HG02943 (cell line): ENCODE results near the gene ALDH1A3.
"Not testable (repeated sequence)": the region's sequence is repeated elsewhere in the genome, so short reads cannot be mapped to it uniquely, and the experiment has no call there.

ENCODE experiments used
- ATAC-seq: cut with Tn5 transposase; IDR thresholded peaks from one replicate; pipeline ENCODE4 v1.9.1; 2021; ENCODE audit warnings: mild to moderate bottlenecking, low read depth, moderate library complexity; ENCODE audit not compliant: unreplicated experiment

ALDH1A3 gene

DNA sequence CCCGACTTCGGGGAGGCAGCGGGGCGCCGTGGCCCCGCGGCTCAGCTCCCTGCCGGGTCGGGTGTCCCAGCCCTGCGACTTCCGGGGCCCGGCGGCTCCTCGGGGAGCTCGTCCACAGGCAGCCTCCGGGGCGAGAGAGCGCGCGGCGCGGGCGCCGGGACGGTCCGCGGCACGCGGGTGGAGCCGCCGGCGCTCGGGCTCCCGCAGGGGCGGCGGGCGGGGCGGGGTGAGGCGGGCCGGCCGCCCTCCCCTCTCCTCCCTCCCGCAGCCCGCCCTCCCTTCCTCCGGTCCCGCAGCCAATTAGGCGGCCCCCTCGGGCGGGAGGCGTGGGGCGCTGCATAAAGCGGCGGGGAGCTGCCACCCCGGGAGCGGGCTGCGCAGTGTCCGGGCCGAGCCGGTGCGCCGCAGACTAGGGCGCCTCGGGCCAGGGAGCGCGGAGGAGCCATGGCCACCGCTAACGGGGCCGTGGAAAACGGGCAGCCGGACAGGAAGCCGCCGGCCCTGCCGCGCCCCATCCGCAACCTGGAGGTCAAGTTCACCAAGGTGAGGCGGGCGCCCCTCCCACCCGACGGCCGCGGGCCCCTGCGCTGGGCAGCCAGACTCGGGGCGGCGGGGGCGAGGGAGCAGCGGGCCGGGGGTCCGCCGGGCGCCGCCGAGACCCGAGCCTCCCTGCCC is at the start of gene ALDH1A3:
Gene ALDH1A3, plus strand, starts transcription at position 368 of the 675 bp plus-strand sequence. Its CDS starts 77 bp downstream, at position 445.
- ATAC-seq, result no peak

GRCh38 chr15:100831467-100831866 is 48.2 kb upstream of the ALDH1A3 start:
- no peak for ATAC-seq

- no peak for ATAC-seq
Observed at GRCh38 chr15:100832149-100832942, 47.3 kb upstream of the ALDH1A3 start.

DNA sequence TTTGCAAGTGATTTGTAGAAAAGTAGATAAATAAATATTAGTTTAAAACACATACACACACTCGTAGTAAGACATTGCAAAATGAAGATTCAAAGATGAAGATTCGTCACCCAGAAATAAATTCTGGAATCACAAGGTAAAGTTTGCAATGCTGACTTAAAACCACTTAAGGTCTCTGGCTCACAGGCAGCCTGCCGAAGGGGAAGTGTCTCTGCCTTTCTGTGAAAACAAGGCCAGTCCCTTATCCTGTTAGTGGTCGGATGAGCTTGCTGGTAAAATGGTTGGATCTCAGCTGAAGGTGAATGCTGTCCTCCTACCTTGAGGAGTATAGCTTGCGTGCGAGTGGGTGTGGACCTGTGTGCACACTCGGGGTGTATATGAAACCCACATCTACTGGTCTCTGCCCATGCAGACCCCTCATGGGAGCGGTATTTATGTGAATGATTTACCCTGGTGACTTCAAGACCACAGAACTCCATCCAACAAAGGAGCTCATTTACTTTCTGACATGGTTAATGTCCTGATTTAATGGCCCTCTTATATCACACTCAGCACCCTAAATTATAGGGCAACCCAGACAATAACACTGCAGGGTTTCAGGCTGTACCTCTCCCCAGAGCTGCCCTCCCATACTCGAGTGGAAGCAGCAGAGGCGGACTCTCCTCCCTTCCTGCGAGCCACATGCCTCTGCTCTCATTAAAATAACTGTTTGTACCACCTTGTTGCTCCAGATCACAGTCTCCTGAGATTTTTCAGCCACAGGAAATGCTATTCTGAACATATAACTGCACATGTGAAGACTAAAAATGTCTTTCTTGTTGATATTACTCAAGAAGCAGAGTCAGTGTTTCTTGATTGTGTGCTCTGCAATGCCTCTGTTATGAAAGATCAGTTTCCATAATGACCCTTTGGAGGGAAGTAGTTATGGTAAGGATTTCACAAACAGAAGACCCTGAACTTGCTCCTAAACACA is 45.9 kb upstream of the ALDH1A3 start:
- ATAC-seq, result no peak

DNA sequence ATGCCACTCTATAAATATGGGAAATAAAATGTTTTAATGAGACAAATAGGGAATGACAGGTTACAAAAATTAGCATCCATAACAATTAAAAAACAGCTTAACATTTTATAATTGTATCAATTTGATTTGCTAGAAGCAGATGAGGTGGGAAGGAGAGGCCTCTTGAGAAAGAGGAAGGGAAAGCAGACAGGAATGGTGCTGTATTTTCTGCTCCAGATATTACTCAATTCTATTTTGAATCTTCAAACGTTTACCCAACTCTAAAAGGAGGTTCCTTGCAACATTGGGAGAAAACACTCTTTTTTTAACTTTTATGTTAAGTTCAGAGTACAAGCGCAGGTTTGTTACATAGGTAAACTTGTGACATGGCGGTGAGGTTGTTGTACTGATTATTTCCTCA is 44.9 kb upstream of the ALDH1A3 start:
- ATAC-seq, result no peak

GRCh38 chr15:100835636-100836035 is 44.0 kb upstream of the ALDH1A3 start:
- no peak for ATAC-seq

- no peak for ATAC-seq
Observed at GRCh38 chr15:100836501-100836900, 43.1 kb upstream of the ALDH1A3 start.

- ATAC-seq, result no peak
Observed at GRCh38 chr15:100841426-100841825, 38.2 kb upstream of the ALDH1A3 start.

- ATAC-seq, result no peak
Observed at GRCh38 chr15:100842756-100843730, 36.6 kb upstream of the ALDH1A3 start.

GRCh38 chr15:100844167-100844566 is 35.5 kb upstream of the ALDH1A3 start:
- ATAC-seq, result no peak

GRCh38 chr15:100844778-100845177 is 34.9 kb upstream of the ALDH1A3 start:
- ATAC-seq, result no peak

GRCh38 chr15:100847194-100847593 is 32.4 kb upstream of the ALDH1A3 start:
- ATAC-seq, result no peak

- no peak for ATAC-seq
Observed at GRCh38 chr15:100849021-100849854, 30.4 kb upstream of the ALDH1A3 start.

- no peak for ATAC-seq
Observed at GRCh38 chr15:100849855-100850218, 29.8 kb upstream of the ALDH1A3 start.

DNA sequence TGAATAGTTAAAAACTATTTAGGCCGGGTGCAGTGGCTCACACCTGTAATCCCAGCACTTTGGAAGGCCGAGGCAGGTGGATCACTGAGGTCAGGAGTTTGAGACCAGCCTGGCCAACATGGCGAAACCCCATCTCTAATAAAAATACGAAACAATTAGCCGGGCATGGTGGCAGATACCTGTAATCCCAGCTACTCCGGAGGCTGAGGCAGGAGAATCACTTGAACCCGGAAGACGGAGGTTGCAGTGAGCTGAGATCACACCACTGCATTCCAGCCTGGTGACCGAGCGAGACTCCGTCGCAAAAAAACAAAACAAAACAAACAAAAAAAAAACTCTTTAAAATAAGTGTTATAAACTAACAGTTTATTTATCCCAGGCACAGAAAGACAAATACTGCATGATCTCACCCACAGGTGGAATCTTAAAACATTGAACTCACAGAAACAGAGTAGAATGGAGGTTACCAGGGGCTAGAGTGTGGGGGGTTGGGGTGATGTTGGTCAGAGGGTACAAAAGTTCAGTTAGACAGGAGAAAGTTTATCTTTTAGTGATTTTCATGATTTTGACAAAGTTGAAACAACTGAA is 28.1 kb upstream of the ALDH1A3 start:
- ATAC-seq, result not testable (repeated sequence)

- ATAC-seq, result no peak
Observed at GRCh38 chr15:100852630-100853029, 27.0 kb upstream of the ALDH1A3 start.

- ATAC-seq, result no peak
Observed at GRCh38 chr15:100853676-100854440, 25.8 kb upstream of the ALDH1A3 start.

GRCh38 chr15:100856867-100857266 is 22.8 kb upstream of the ALDH1A3 start:
- ATAC-seq, result no peak
